Osteocyte (in vitro differentiated cells): Measurements from ENCODE around the gene TLR5. TPM values are rescaled to one million over a fixed set of nuclear protein-coding genes. Genes with fewer than 3 reads are reported as not detected.

ENCODE experiments used
- DNase-seq: peaks from one replicate; pipeline ENCODE4 v3.0.0; 2021; ENCODE audit warnings: mixed read lengths; ENCODE audit not compliant: unreplicated experiment; ENCODE audit errors: extremely low spot score
- H3K27ac Mint-ChIP-seq: one replicate; pipeline ENCODE4 v1.8.0; 2021; ENCODE audit warnings: mild to moderate bottlenecking, mixed read lengths; ENCODE audit not compliant: unreplicated experiment
- H3K27me3 Mint-ChIP-seq: one replicate; pipeline ENCODE4 v1.8.0; 2021; ENCODE audit warnings: mixed read lengths; ENCODE audit not compliant: unreplicated experiment
- H3K36me3 Mint-ChIP-seq: one replicate; pipeline ENCODE4 v1.8.0; 2021; ENCODE audit warnings: mixed read lengths; ENCODE audit not compliant: unreplicated experiment
- H3K4me1 Mint-ChIP-seq: one replicate; pipeline ENCODE4 v1.8.0; 2021; ENCODE audit warnings: mixed read lengths; ENCODE audit not compliant: unreplicated experiment
- H3K4me3 Mint-ChIP-seq: one replicate; pipeline ENCODE4 v1.8.0; 2021; ENCODE audit warnings: mild to moderate bottlenecking, moderate library complexity, mixed read lengths; ENCODE audit not compliant: unreplicated experiment
- H3K9me3 Mint-ChIP-seq: one replicate; pipeline ENCODE4 v1.8.0; 2021; ENCODE audit warnings: mixed read lengths; ENCODE audit not compliant: unreplicated experiment
- total RNA-seq: library from RNA; stranded (reverse); gene quantifications from 2 replicates; pipeline ENCODE4 v1.2.1, GENCODE V29; 2021
- TF ChIP-seq, protein P1 (sequence below): fragments of 200-600 bp; sonication (generic); IDR thresholded peaks from 2 replicates; pipeline ENCODE4 v1.5.0; 2021; ENCODE audit warnings: antibody characterized with exemption, mild to moderate bottlenecking, moderate library complexity

The TLR5 gene
- total RNA-seq, 1 donor from 2014 or later, result not detected

DNA sequence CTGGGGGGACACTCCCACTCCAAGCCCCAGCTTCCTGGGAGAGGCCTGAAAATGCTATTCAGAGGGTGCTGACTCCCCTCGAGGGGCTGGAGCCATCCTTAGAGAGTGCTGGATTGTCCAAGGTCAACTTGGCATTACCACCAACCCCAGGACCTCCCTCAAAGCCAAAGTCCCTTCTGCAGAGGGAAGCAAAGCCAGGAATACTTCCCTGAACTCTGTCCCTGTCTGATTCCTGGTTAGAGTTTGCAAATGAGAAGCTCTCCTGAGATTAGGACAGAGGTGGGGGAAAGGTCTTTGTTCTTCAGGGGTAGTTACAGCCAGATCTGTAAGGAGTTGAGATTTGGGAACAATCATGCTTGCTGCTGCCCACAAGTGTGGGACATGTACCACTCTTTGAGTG, 45.3 kb downstream of the TLR5 start:
- DNase-seq, result no peak
- Mint-ChIP-seq H3K4me3 (no peak overlapping the region), H3K36me3 (no peaks in the 10 kb centered on the region), H3K9me3 (no peaks in the 10 kb centered on the region), H3K27ac (no peak overlapping the region), H3K27me3 (peaks cover 17% of the 10 kb centered on the region), H3K4me1 (no peaks in the 10 kb centered on the region)
- TF ChIP-seq, protein P1, sequence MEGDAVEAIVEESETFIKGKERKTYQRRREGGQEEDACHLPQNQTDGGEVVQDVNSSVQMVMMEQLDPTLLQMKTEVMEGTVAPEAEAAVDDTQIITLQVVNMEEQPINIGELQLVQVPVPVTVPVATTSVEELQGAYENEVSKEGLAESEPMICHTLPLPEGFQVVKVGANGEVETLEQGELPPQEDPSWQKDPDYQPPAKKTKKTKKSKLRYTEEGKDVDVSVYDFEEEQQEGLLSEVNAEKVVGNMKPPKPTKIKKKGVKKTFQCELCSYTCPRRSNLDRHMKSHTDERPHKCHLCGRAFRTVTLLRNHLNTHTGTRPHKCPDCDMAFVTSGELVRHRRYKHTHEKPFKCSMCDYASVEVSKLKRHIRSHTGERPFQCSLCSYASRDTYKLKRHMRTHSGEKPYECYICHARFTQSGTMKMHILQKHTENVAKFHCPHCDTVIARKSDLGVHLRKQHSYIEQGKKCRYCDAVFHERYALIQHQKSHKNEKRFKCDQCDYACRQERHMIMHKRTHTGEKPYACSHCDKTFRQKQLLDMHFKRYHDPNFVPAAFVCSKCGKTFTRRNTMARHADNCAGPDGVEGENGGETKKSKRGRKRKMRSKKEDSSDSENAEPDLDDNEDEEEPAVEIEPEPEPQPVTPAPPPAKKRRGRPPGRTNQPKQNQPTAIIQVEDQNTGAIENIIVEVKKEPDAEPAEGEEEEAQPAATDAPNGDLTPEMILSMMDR, result no peak

DNA sequence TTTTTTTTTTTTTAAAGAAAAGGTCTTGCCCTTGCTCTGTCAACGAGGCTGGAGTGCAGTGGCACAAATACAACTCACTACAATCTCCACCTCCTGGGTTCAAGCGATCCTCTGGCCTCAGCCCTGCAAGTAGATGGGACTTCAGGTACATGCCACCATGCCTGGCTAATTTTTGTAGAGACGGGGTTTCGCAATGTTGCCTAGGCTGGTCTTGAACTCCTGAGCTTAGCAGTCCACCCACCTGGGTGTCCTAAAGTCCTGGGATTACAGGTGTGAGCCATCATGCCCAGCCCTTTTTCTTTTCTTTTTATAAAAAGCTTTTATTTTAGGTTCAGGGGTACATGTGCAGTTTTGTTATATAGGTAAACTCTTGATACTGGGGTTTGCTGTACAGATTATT, 47.2 kb downstream of the TLR5 start:
- H3K4me1 Mint-ChIP-seq, result no peaks in the 10 kb centered on the region
- no peak overlapping the region for H3K27ac Mint-ChIP-seq
- H3K4me3 Mint-ChIP-seq, result no peak overlapping the region
- H3K9me3 Mint-ChIP-seq, result no peaks in the 10 kb centered on the region
- H3K36me3 Mint-ChIP-seq, result no peaks in the 10 kb centered on the region
- DNase-seq, result no peak
- H3K27me3 Mint-ChIP-seq, result peaks cover 17% of the 10 kb centered on the region
- TF ChIP-seq, protein P1, result no peak

DNA sequence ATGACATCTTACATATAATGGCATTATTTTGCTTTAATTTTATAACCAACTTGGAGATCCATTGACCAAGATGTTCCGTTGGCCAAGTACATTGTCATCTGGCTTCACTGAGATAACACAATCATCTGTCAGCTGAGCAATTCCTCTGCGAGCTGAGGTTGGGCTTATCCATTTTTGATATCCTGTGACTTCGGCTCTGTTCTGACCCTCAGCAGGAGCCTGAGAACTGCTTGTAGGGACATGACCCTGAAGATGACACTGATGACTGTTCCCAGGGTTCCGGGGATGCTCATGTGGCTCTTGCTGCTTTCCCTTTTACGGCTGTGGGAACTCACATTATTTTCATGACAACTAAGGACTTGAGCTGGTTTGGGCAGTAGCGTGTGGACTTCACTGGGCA, 51.2 kb downstream of the TLR5 start:
- no peaks in the 10 kb centered on the region for H3K36me3 Mint-ChIP-seq
- no peak overlapping the region for H3K27ac Mint-ChIP-seq
- H3K27me3 Mint-ChIP-seq, result peaks cover 24% of the 10 kb centered on the region
- TF ChIP-seq, protein P1, result no peak
- no peaks in the 10 kb centered on the region for H3K9me3 Mint-ChIP-seq
- no peaks in the 10 kb centered on the region for H3K4me1 Mint-ChIP-seq
- H3K4me3 Mint-ChIP-seq, result no peak overlapping the region
- no peak for DNase-seq

DNA sequence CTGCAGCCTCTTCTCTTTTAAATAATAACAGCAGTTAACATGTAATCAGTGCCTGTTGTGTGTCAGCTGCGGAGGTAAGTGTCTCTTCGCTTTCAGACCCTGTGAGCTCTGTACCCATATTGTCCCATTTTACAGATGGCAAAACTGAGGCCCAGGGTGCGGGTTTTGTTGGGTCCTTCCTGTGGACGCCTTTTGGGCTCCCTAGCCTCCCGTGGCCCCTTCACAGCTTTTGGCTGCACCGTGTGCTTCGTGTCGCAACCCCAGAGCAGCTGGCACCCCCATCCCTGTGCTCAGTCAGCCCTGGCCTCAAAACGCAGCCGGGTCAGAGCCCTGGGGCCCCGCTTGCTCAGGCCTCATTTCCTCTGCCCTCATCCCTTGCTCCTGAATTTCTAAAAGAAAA, 53.8 kb downstream of the TLR5 start:
- TF ChIP-seq, protein P1, result no peak
- Mint-ChIP-seq H3K9me3 (no peaks in the 10 kb centered on the region), H3K4me1 (no peaks in the 10 kb centered on the region), H3K36me3 (no peaks in the 10 kb centered on the region), H3K27me3 (peaks cover 20% of the 10 kb centered on the region), H3K4me3 (no peak overlapping the region), H3K27ac (no peak overlapping the region)
- no peak for DNase-seq

DNA sequence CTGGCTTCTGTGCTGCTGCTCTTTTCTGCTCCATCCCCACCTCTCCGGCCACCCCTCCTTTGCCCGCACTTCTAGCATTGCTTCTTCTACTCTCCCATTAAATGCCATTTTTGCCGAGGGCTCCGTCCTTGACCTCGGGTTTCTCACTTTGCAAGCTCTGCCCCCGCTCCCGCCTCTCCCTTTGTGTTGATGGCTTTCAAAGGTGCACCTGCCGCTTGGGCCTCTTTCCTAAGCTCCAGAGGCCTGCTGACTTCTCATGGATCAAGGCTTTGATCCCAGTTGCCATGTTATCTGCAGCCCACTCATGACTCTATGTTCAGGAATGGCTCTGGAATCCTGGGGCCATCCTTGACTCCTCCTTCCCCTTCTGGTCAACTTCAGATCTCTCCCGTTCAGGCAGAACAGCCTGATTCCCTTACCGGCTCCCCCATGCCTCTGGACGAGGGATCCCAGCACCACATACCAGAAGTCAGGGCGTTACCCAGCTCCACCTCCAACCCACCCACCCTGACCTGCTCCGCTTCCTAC, 54.3 kb downstream of the TLR5 start:
- Mint-ChIP-seq H3K27ac (no peak overlapping the region), H3K36me3 (no peaks in the 10 kb centered on the region), H3K4me3 (no peak overlapping the region), H3K4me1 (no peaks in the 10 kb centered on the region), H3K27me3 (peaks cover 20% of the 10 kb centered on the region), H3K9me3 (no peaks in the 10 kb centered on the region)
- TF ChIP-seq, protein P1, result no peak
- no peak for DNase-seq
